Measurements from ENCODE around the gene ZNF438. TPM values are rescaled to one million over a fixed set of nuclear protein-coding genes. Genes with fewer than 3 reads are reported as not detected.

Gene ZNF438
- total RNA-seq, 1 experiment from 2014 or later = 0.83 TPM

DNA sequence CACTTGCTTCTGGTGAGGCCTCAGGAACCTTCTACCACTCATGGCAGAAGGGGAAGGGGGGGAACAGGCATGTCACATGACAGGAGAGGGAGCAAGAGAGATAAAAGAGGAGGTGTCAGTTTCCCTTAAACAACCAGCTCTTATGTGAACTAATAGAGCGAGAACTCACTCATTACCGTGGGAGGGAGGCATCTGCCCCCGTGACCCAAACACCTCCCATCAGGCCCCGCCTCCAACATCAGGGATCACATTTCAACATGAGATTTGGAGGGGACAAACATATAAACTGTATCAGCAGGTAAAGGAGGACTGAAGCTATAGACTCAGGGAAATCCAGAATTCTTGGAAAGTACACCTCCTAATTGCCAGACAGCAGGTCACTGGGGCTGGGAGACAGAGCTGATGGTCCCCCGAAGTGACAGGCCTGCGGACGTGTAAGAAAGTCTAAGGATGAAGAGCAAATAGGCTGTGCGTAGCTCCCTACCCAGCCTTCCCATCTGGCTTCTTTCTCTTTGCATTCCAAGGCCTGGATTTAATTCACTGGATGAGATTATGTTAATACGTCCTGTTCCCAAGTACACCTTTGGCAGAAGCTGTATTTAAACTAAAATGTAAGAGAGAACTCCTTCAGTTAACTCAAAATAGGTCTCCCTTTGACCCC lies 215.4 kb downstream of the ZNF438 start:
- Mint-ChIP-seq H3K27ac (no peak overlapping the region; a peak in 1 of 7 replicates), H3K4me3 (no peak overlapping the region), H3K9me3 (no peaks in the 10 kb centered on the region; a peak in 1 of 5 replicates), H3K27me3 (ENCODE audit: low read depth) (peaks cover 16% of the 10 kb centered on the region), H3K4me1 (peaks cover 19 to 29% of the 10 kb centered on the region in 2 experiments), H3K36me3 (ENCODE audit: insufficient read depth in 1 of 3, low read depth in 3 of 3) (no peaks in the 10 kb centered on the region)
- no peak overlapping the region for H3K56ac ChIP-seq (ENCODE audit: insufficient read length, low read depth, low read length)
- H3K9ac ChIP-seq (ENCODE audit: extremely low read depth, insufficient read length, low read length) = no peak overlapping the region
- WGBS (ENCODE audit: extremely low coverage, insufficient read length, low lambda C conversion rate) = no CpG with 5 or more reads among the region's 9 CpGs
- TF ChIP-seq, protein P1, sequence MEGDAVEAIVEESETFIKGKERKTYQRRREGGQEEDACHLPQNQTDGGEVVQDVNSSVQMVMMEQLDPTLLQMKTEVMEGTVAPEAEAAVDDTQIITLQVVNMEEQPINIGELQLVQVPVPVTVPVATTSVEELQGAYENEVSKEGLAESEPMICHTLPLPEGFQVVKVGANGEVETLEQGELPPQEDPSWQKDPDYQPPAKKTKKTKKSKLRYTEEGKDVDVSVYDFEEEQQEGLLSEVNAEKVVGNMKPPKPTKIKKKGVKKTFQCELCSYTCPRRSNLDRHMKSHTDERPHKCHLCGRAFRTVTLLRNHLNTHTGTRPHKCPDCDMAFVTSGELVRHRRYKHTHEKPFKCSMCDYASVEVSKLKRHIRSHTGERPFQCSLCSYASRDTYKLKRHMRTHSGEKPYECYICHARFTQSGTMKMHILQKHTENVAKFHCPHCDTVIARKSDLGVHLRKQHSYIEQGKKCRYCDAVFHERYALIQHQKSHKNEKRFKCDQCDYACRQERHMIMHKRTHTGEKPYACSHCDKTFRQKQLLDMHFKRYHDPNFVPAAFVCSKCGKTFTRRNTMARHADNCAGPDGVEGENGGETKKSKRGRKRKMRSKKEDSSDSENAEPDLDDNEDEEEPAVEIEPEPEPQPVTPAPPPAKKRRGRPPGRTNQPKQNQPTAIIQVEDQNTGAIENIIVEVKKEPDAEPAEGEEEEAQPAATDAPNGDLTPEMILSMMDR (conservative IDR thresholded peaks at IDR 0.05) = no peak
- no peaks in the 10 kb centered on the region for H3K79me1 ChIP-seq (ENCODE audit: insufficient read depth, low read depth, low read length, poor library complexity, severe bottlenecking)
- no peak overlapping the region for H3T11ph ChIP-seq (ENCODE audit: low read length)
- no peak for DNase-seq
- no peak overlapping the region for H2BK12ac ChIP-seq (ENCODE audit: insufficient read length, low read depth, low read length)
- no peak overlapping the region for H2BK120ac ChIP-seq (ENCODE audit: low read depth, low read length, poor library complexity, severe bottlenecking)
- no peak overlapping the region for H2BK15ac ChIP-seq (ENCODE audit: low read depth, low read length)
- no peak overlapping the region for H2BK20ac ChIP-seq (ENCODE audit: low read depth, low read length, poor library complexity, severe bottlenecking)
- no peak overlapping the region for H3K23ac ChIP-seq (ENCODE audit: insufficient read length, low read depth, low read length)
- no peak overlapping the region for H4K91ac ChIP-seq (ENCODE audit: insufficient read length, low read depth, low read length)
- H2AFZ ChIP-seq (ENCODE audit: low read length) = no peak overlapping the region
- no peak overlapping the region for H3K4me2 ChIP-seq (ENCODE audit: insufficient read depth, insufficient read length, low read length)
- no peak overlapping the region for H3K27ac ChIP-seq (ENCODE audit: insufficient read length, low read depth, low read length)
- no peaks in the 10 kb centered on the region for H3K79me2 ChIP-seq (ENCODE audit: insufficient read depth, low read length)
- H3K4me1 ChIP-seq (ENCODE audit: insufficient read depth, low read length) = peaks cover 3% of the 10 kb centered on the region; the same call in 1 of the 2 replicates
- H3K18ac ChIP-seq (ENCODE audit: insufficient read length, low read depth, low read length) = no peak overlapping the region
- no peaks in the 10 kb centered on the region for H3K9me3 ChIP-seq (ENCODE audit: control insufficient read depth, low read depth, low read length)
- no peaks in the 10 kb centered on the region for H3K23me2 ChIP-seq (ENCODE audit: insufficient read length, low read depth, low read length, poor library complexity, severe bottlenecking)
- H4K8ac ChIP-seq (replicated peaks; ENCODE audit: insufficient read length, low read depth, low read length) = no peak overlapping the region
- no peaks in the 10 kb centered on the region for H4K20me1 ChIP-seq (ENCODE audit: control insufficient read depth, insufficient read depth, insufficient read length)
- no peak overlapping the region for H4K5ac ChIP-seq (ENCODE audit: insufficient read length, low read depth, low read length)
- H2BK5ac ChIP-seq (ENCODE audit: insufficient read length, low read length) = no peak overlapping the region
- H3K14ac ChIP-seq (ENCODE audit: insufficient read depth, low read length) = no peak overlapping the region
- H3K4ac ChIP-seq (ENCODE audit: low read depth, low read length) = no peak overlapping the region
- H3K27me3 ChIP-seq (ENCODE audit: insufficient read depth, low read length) = no peaks in the 10 kb centered on the region; the same call in 1 of the 2 replicates
- H2AK5ac ChIP-seq (ENCODE audit: insufficient read length, low read length) = no peak overlapping the region
